NCI-H1105 treated with DMSO at 0.1 percent for 48 hours (cell line): ENCODE results near the gene PTGER1.
A peak's percentile ranks its signal among the peaks of the same experiment; 100 is the strongest.

Experiments used
- DNase-seq: peaks from one replicate; lab custom pipeline; 2025; lab: John Stamatoyannopoulos, UW

Gene PTGER1

GRCh38 chr19:14502334-14503092 lies 27.4 kb upstream of the PTGER1 start:
- no peak for DNase-seq

DNA sequence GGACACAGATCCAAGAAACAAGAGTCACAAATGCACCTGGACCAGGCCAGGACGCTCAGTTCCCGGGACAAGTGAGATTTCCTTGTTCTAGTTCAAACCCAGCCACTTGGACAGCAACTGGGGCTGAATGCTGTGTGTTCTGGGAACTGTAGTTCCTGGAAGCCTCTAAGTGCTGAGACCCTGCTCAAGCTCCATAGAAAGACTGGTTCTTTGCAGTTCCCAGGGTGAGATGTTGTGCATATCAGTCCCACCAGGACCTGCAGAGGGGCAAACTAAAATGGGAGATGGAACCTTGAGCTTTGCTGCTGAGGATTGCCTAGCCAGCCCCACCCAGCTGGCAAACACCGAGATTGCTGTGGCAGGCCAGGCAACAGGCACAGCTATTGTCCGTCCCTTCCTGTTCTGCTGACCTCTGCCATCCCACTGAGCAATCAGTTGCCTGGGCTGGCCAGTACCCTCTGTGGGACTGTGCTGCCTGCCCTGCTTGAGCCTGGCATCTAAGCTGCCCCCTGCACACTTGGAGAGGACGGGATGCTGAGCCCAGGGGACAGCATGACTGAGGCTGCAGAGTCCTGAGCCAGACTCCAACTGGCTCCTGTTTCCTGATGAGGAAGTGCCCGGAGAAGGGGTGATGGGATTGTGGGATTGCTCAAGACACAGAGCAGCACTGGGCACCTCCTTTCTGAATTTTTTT lies 22.2 kb upstream of the PTGER1 start:
- no peak for DNase-seq

- DNase-seq = peak; percentile 11
Observed at GRCh38 chr19:14496834-14497227, 21.7 kb upstream of the PTGER1 start.

- DNase-seq = peak; percentile 99
Observed at GRCh38 chr19:14496029-14496833, 21.1 kb upstream of the PTGER1 start, which contains the start of gene GIPC1. Gene GIPC1 (minus strand): TSS chr19:14496127. CDS start chr19:14482976, 13,151 bp downstream.

DNA sequence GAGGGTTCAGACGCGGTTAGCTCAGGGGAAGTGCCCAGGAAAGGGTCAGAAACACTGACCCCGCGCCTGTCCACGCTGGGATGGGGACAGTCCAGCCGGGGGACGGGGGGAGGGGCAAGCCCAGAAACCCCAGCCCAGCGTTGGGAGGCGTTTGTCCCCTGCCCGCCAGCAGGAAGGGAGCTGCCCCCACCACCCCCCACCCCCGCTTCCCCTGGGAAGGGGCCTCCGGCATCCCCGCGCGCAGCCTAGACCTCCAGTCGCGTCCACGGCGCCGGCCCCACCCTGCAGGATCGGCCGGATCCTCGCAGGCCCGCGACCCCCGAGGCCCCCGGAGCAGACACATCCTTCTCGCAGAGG lies 20.5 kb upstream of the PTGER1 start:
- no peak for DNase-seq

DNA sequence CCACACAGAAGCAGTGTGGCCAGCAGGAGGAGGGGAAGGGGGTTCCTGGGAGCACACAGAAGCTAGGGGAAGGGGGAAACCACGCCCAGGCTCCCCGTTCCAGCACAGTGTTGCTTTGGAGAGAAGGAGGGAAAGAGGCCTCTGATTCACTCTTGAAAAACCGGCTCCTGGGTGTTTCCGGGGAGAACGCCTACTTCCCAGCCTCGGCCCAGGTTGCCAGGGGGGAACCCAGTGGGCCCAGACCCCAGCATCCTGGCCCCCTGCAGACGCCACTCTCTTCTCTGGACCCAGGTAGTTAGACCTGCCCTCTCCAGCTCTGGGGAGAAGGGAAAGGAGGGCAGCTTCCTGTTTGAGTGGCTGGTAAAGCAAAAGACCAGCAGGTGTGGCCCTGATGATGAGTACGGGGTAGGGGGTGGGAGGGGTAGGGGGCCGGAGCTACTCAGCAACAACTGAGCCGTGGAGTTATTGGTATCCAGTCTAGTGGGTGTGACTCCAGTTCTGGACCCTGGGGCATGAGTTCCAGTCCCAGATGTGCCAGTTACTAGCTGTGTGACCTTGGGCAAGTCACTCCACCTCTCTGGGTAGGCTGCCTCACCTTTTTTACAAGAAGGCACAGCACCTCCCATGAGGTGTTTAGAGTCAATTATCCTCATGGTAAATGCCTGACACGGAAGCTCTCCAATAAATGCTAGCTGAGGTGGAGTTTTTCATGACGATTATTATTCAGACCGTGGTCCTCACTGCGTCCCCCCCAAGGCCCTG lies 19.9 kb upstream of the PTGER1 start:
- no peak for DNase-seq

- DNase-seq = no peak
Observed at GRCh38 chr19:14494411-14494810, 19.3 kb upstream of the PTGER1 start.

DNA sequence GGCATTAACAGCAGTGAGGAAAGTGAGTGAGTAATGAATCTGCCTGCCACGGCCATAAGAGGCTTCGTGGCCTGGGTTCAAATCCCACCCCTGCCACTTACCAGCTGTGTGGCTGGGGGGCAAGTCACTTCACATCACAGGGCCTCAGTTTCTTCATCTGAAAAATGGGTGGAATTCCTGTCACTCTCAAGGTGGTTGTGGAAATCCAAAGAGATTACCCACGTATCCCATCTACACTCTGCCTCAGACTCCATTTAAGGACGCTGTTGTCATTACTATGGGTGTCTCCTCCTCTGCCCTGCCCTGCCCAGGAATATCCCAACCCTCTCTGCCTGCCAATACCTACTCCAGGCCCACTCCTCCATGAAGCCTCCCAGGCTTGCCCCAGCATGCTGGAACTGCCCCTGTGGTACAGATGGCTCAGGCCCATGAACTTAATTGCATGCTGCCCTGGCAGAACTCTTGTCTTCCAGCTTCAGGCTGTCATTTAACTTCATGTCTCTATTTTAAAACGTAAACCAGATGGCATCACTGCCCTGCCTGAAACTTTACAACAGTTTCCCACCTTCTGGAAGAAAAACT lies 17.7 kb upstream of the PTGER1 start:
- no peak for DNase-seq

DNA sequence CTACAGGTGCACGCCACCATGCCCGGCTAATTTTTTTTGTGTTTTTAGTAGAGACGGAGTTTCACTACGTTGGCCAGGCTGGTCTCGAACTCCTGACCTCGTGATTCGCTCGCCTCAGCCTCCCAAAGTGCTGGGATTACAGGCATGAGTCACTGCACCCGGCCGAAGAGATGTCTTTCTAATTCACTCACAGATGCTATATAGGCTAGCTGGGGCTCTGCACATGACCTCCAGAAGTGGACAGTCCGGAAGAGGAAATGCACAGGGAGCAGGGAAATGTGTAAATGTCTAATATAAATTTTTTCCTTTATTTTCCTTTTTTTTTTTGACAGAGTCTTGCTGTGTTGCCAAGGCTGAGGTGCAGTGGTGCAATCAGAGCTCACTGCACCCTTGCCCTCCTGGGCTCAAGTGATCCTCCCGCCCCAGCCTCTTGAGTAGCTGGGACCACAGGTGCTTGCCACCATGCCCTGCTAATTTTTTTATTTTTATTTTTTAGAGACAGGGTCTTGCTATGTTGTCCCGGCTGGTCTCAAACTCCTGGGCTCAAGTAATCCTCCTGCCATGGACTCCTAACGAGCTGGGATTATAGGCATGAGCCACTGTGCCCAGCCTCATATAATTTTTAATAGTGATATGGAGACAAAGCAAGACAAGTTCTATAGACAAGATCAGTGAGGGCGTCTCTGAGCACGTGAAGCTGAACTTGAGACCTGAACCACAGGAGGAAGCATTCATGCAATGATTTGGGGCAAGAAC lies 12.4 kb upstream of the PTGER1 start:
- no peak for DNase-seq

DNA sequence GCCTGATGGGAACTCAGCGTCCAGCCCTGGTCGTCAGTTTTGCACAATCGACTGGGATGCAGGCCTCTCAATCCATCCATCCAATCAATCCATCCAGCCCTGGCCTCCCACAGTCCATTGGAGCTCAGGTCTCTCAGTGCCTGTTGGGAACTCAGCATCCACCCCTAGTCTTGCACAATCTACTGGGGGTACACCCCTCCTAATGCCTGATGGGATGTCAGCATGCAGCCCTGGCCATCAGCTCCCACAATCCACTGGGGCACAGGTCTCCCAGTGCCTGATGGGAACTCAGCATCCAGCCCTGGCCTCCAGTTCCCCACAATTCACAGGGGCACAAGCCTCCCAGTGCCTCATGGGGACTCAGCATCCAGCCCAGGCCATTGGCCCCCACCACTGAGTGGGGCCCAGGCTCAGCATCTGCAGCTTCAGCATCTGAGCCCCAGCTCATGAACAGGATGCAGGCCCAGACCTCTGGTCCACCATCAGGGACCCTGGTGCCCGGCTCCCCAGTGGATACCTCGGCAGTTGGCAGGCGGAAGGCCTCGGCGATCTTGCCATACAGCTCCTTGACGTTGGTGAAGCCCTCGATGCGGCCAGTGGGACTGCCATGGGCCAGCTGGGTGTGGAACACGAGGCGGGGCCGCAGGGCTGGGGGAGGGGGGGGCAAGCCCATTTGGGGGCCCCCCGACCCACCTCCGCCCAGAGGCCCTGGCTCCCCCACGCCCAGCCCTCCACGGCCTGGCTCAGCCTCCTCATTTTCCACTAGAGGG lies 7.2 kb upstream of the PTGER1 start:
- no peak for DNase-seq

GRCh38 chr19:14480700-14481079 lies 5.5 kb upstream of the PTGER1 start:
- no peak for DNase-seq

- peak; percentile 3 for DNase-seq
Observed at GRCh38 chr19:14479975-14480699, 5.0 kb upstream of the PTGER1 start.

DNA sequence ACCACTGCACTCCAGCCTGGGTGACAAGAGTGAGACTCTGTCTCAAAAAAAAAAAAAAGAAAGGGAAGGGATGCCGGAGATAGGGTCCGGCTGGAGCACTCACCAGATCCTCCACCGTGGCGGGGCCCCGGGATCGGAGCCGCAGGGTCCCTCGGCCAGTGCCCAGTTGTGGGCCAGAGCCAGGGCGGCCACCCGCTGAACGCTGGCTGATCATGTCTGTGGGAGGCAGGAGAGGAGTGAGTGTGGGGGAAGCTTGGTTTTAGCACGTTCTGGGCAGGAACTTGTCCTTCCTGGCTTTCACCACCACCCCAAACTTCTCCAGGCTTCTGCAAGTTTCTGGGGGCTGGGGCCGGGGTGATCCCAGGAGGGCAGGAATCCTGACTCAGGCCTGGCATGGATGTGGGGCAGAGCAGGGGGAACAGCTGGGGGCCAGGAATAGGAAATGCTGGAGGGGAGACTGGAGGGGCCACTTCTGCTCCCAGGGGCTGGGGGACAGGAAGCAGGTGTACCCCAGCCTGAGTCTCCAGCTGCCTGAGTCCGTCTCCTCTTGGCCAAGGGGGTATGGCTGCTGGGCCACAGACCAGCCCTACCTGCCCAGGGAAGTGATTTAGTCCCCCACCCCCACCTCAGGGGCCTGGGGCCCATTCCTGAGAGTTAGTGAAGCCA lies 4.3 kb upstream of the PTGER1 start:
- DNase-seq = no peak

GRCh38 chr19:14478113-14478545 lies 3.0 kb upstream of the PTGER1 start:
- DNase-seq = no peak

DNA sequence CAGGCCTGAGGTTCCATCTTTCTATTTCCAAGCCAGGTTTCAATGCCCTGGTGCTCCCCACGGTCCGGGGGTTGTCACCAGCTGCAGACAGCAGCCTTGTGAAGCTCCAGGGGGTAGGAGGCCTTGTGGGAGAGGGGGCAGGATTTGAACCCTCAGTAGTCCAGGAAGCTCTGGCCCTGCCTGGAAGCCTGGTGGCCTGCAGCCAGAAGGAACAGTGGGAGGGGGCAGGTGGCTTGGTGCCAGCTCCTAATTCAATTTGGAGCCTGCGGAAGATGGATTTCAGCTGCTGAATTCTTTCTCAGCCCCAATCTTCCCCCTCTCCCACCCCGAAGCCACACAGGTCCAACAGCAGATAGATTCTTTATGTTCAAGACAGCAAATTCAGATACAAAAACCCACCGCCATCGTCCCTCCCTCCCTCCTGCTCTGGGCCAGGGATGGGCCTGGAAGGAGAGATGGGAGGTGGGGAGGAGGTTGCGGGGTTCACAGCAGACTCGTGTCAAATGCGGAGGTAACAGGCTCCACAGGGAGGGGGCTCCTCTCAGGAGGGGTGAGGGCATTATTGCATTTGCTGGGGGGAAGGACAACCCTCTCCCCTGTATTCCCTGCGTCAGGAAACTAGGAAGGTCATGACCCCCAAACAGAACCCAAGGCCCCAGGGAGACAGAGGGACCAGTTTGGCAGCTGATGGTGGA lies 2.4 kb upstream of the PTGER1 start:
- no peak for DNase-seq

- no peak for DNase-seq
Observed at GRCh38 chr19:14476673-14477401, 1.7 kb upstream of the PTGER1 start.

- no peak for DNase-seq
Observed at GRCh38 chr19:14476327-14476672, 1.1 kb upstream of the PTGER1 start.

DNA sequence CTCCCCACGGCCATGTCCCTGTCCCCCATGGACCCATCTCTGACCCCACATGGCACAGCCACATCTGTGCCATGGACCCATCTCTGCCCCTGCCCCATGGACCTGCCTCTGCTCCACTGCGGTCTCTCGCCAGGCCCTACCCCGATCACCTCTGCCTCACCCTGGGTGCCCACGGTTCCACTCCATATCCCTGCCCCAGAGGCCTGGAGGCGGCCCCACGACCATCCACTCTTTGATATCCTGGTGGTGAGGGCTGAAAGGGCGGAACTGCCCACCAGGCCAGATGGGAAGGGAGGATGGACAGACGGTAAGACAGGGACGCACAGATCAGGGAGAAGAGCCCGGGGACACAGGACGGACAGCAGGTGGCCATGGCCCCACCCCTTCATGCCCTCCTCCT lies 327 bp downstream of the PTGER1 start:
- DNase-seq = no peak
